Smooth muscle cell (in vitro differentiated cells): ENCODE measurements around the gene TDP2. TPM values are rescaled to one million over a fixed set of nuclear protein-coding genes. Genes with fewer than 3 reads are reported as not detected.

Experiments
- DNase-seq: peaks from one replicate; lab custom pipeline; 2025; ENCODE audit not compliant: unreplicated experiment; lab: John Stamatoyannopoulos, UW
- H2AFZ ChIP-seq: fragments of 200-600 bp; sonication (generic); 2 replicates; pipeline ENCODE4 v1.6.0; 2016; ENCODE audit warnings: antibody characterized with exemption, low read depth, mild to moderate bottlenecking
- H3F3A ChIP-seq: fragments of 200-600 bp; sonication (generic); 2 replicates; pipeline ENCODE4 v1.6.0; 2017; ENCODE audit warnings: antibody characterized with exemption, low read depth
- H3K27ac ChIP-seq: fragments of 200-600 bp; sonication (generic); 2 replicates; pipeline ENCODE4 v1.5.1; 2016; ENCODE audit warnings: low read depth, mild to moderate bottlenecking
- H3K27me3 ChIP-seq: fragments of 200-600 bp; sonication (generic); 2 replicates; pipeline ENCODE4 v1.6.1; 2016; ENCODE audit warnings: low read depth, mild to moderate bottlenecking
- H3K36me3 ChIP-seq: fragments of 200-600 bp; sonication (generic); 2 replicates; pipeline ENCODE4 v1.5.1; 2016; ENCODE audit warnings: low read depth
- H3K4me1 ChIP-seq: fragments of 200-600 bp; sonication (generic); 2 replicates; pipeline ENCODE4 v1.5.1; 2016; ENCODE audit warnings: low read depth
- H3K4me2 ChIP-seq: fragments of 200-600 bp; sonication (generic); 2 replicates; pipeline ENCODE4 v1.6.0; 2016; ENCODE audit warnings: mild to moderate bottlenecking
- H3K4me3 ChIP-seq: fragments of 200-600 bp; sonication (generic); 2 replicates; pipeline ENCODE4 v1.5.1; 2016; ENCODE audit warnings: mild to moderate bottlenecking
- H3K79me2 ChIP-seq: fragments of 200-600 bp; sonication (generic); 2 replicates; pipeline ENCODE4 v1.6.0; 2016; ENCODE audit warnings: low read depth, mild to moderate bottlenecking
- H3K9ac ChIP-seq: fragments of 200-600 bp; sonication (generic); 2 replicates; pipeline ENCODE4 v1.6.0; 2016; ENCODE audit warnings: low read depth
- H3K9me3 ChIP-seq: fragments of 200-600 bp; sonication (generic); replicated peaks from 2 replicates; pipeline ENCODE4 v1.5.1; 2016; ENCODE audit warnings: low read depth
- H4K20me1 ChIP-seq: fragments of 200-600 bp; sonication (generic); 2 replicates; pipeline ENCODE4 v1.6.0; 2016; ENCODE audit warnings: low read depth
- WGBS: methylation state at CpG from one replicate; pipeline ENCODE4 v1.1.7; 2016; ENCODE audit warnings: low lambda C conversion rate; 5-methylcytosine and 5-hydroxymethylcytosine counted together
- polyA plus RNA-seq: library from polyadenylated mRNA; unstranded; fragments of >200 nt; fragmentation: Nextera tagmentation; extraction: Ambion mirVana; gene quantifications from 2 replicates; pipeline ENCODE4 v1.2.1, GENCODE V29; 2016
- total RNA-seq: library from RNA; depleted of rRNA; stranded (reverse); fragments of >200 nt; gene quantifications from 2 replicates; pipeline ENCODE4 v1.2.3, GENCODE V29; 2014
- TF ChIP-seq, protein P1 (sequence below): fragments of 200-600 bp; sonication (generic); IDR thresholded peaks from 2 replicates; pipeline ENCODE4 v1.5.1; 2017; ENCODE audit warnings: borderline replicate concordance, mild to moderate bottlenecking, antibody characterized with exemption; ENCODE audit not compliant: insufficient read depth, poor library complexity, severe bottlenecking

Gene TDP2
- total and polyA plus RNA-seq, 2 experiments from 2014 or later: 13.0 to 16.2 TPM

DNA sequence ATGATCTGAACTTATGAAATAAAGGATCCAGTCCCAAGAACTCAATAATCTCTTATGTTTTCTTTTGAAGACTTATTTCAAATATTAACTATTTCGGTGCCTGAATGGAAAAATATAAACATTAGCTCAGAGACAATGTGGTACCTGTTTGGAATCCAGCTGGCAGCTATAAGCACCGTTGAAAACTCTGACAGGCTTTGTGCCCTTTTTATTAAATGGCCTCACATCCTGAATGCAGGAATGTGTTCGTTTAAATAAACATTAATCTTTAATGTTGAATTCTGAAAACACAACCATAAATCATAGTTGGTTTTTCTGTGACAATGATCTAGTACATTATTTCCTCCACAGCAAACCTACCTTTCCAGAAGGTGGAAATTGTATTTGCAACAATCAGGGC is 16.3 kb downstream of the TDP2 start:
- Histone ChIP-seq H3K36me3 (peaks cover 19% of the 10 kb centered on the region), H3K4me3 (no peak overlapping the region), H3K4me1 (no peaks in the 10 kb centered on the region), H3K4me2 (no peak overlapping the region), H3K79me2 (no peaks in the 10 kb centered on the region), H3F3A (peaks cover 16% of the 10 kb centered on the region), H3K27ac (no peak overlapping the region), H4K20me1 (no peaks in the 10 kb centered on the region), H3K27me3 (peaks cover 2% of the 10 kb centered on the region), H3K9me3 (no peaks in the 10 kb centered on the region), H2AFZ (no peak overlapping the region), H3K9ac (no peak overlapping the region)
- TF ChIP-seq, protein P1, sequence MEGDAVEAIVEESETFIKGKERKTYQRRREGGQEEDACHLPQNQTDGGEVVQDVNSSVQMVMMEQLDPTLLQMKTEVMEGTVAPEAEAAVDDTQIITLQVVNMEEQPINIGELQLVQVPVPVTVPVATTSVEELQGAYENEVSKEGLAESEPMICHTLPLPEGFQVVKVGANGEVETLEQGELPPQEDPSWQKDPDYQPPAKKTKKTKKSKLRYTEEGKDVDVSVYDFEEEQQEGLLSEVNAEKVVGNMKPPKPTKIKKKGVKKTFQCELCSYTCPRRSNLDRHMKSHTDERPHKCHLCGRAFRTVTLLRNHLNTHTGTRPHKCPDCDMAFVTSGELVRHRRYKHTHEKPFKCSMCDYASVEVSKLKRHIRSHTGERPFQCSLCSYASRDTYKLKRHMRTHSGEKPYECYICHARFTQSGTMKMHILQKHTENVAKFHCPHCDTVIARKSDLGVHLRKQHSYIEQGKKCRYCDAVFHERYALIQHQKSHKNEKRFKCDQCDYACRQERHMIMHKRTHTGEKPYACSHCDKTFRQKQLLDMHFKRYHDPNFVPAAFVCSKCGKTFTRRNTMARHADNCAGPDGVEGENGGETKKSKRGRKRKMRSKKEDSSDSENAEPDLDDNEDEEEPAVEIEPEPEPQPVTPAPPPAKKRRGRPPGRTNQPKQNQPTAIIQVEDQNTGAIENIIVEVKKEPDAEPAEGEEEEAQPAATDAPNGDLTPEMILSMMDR: no peak
- 96% methylated on average over 3 of the region's 3 CpGs for WGBS
- DNase-seq: no peak

DNA sequence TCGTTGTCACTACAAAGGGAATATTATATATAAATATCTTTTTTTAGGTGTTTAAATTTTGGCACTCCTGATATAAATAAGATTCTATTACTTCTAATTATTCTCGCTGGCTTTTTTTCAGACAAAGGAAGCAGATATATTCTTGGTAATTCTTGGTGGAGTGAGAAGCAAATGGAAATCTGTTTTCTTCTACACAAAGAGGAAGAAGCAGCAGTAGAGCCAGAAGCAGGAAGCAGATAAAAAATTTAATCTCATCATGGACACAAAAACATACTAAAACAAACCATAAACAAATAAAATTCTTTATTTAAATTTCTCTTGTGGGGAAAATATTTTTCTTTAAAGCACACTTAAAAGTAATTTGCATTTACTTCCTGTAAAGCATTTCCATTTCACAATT is 17.0 kb downstream of the TDP2 start:
- TF ChIP-seq, protein P1: no peak
- Histone ChIP-seq H3F3A (peaks cover 16% of the 10 kb centered on the region), H3K36me3 (peaks cover 19% of the 10 kb centered on the region), H3K27me3 (peaks cover 8% of the 10 kb centered on the region), H3K4me2 (no peak overlapping the region), H3K9ac (no peak overlapping the region), H3K4me1 (no peaks in the 10 kb centered on the region), H3K79me2 (no peaks in the 10 kb centered on the region), H3K27ac (no peak overlapping the region), H2AFZ (no peak overlapping the region), H4K20me1 (no peaks in the 10 kb centered on the region), H3K4me3 (no peak overlapping the region), H3K9me3 (no peaks in the 10 kb centered on the region)
- 98% methylated on average over 2 of the region's 2 CpGs for WGBS
- no peak for DNase-seq

DNA sequence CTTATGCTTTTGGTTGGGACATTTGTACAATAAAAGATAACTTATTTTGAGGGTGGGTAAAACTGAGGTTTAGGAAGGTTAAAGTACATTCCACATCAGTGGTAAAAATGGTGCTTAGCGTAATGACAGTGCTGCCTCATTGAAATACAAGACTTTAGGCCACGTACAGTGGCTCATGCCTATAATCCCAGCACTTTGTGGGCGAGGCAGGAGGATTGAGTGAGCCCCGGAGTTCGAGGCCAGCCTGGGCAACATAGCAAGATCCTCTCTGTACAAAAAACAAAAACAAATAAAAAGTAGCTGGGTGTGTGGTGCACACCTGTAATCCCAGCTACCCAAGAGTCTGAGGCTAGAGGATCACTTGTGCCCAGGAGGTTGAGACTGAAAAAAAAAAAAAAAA is 18.4 kb downstream of the TDP2 start:
- H3K4me2 ChIP-seq: no peak overlapping the region
- H3F3A ChIP-seq: peaks cover 16% of the 10 kb centered on the region
- H3K4me1 ChIP-seq: no peaks in the 10 kb centered on the region
- no peak overlapping the region for H3K27ac ChIP-seq
- H3K9ac ChIP-seq: no peak overlapping the region
- no peaks in the 10 kb centered on the region for H3K79me2 ChIP-seq
- 98% methylated on average over 5 of the region's 5 CpGs for WGBS
- H2AFZ ChIP-seq: no peak overlapping the region
- peaks cover 10% of the 10 kb centered on the region for H3K36me3 ChIP-seq
- TF ChIP-seq, protein P1: no peak
- no peak for DNase-seq
- no peak overlapping the region for H3K4me3 ChIP-seq
- H3K27me3 ChIP-seq: peaks cover 20% of the 10 kb centered on the region
- H3K9me3 ChIP-seq: no peaks in the 10 kb centered on the region
- H4K20me1 ChIP-seq: no peaks in the 10 kb centered on the region

DNA sequence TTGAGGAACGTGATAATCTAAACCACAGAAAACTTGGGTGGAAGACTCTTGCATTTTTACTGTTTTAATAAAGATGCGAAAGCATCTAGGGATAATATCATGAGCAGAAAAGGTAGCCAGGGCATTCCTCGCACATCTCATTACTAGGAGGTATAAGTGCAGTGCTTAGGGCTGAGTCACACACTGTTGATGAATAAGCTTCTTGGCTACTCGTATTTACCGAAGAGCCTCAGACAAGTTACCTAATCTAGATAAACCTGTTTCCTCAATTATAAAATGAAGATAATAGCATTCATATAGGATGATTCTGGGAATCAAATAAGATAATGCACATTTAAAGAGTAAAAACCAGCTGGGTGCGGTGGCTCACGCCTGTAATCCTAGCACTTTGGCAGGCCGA is 19.9 kb downstream of the TDP2 start:
- peak overlapping the region; percentile 86 for H2AFZ ChIP-seq
- peak overlapping the region; percentile 95 for H3K4me2 ChIP-seq
- WGBS: 67% methylated on average over 8 of the region's 8 CpGs

More for the DNA sequence above, 19.9 kb downstream of the TDP2 start:
- no peaks in the 10 kb centered on the region for H3K79me2 ChIP-seq
- TF ChIP-seq, protein P1: no peak
- H3K4me1 ChIP-seq: no peaks in the 10 kb centered on the region
- H3K27ac ChIP-seq: peak overlapping the region; percentile 79
- no peaks in the 10 kb centered on the region for H3K9me3 ChIP-seq
- H3K36me3 ChIP-seq: peaks cover 10% of the 10 kb centered on the region
- DNase-seq: no peak
- H4K20me1 ChIP-seq: no peaks in the 10 kb centered on the region
- H3K4me3 ChIP-seq: peak overlapping the region; percentile 60
- H3K9ac ChIP-seq: peak overlapping the region; percentile 57
- H3K27me3 ChIP-seq: peaks cover 20% of the 10 kb centered on the region
- peaks cover 16% of the 10 kb centered on the region for H3F3A ChIP-seq
